Measurements from ENCODE around the gene TUBA8. TPM values are rescaled to one million over a fixed set of nuclear protein-coding genes. Genes with fewer than 3 reads are reported as not detected.
A peak's percentile ranks its signal among the peaks of the same experiment; 100 is the strongest.

TUBA8 gene
- total and polyA plus RNA-seq, 8 donors, result 0.79 to 2.7 (median 2.0) TPM

DNA sequence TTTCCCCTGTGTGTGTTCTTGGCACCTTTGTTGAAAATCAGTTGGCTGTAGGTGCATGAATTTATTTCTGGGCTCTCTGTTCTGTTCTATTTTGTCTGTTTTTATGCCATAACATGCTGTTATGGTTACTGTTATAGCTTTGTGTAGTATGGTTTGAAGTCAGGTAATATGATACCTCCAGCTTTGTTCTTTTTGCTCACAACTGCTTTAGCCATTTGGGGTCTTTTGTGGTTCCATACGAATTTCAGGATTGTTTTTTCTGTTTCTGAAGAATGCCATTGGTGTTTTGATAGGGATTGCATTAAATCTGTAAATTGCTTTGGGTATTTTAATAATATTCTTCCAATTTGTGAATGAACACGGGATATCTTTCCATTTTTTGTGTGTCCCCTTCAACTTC lies 28.1 kb upstream of the TUBA8 start:
- TF ChIP-seq, protein P1, sequence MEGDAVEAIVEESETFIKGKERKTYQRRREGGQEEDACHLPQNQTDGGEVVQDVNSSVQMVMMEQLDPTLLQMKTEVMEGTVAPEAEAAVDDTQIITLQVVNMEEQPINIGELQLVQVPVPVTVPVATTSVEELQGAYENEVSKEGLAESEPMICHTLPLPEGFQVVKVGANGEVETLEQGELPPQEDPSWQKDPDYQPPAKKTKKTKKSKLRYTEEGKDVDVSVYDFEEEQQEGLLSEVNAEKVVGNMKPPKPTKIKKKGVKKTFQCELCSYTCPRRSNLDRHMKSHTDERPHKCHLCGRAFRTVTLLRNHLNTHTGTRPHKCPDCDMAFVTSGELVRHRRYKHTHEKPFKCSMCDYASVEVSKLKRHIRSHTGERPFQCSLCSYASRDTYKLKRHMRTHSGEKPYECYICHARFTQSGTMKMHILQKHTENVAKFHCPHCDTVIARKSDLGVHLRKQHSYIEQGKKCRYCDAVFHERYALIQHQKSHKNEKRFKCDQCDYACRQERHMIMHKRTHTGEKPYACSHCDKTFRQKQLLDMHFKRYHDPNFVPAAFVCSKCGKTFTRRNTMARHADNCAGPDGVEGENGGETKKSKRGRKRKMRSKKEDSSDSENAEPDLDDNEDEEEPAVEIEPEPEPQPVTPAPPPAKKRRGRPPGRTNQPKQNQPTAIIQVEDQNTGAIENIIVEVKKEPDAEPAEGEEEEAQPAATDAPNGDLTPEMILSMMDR (IDR thresholded peaks at IDR 0.05), result no peak
- H3K27me3 ChIP-seq, result no peaks in the 10 kb centered on the region
- ATAC-seq, result no peak
- H3K4me1 ChIP-seq, result peaks cover 5 to 15% of the 10 kb centered on the region in 2 donors
- no peaks in the 10 kb centered on the region for H3K9me3 ChIP-seq
- no peak overlapping the region for H3K4me3 ChIP-seq
- intact Hi-C loops (cut with DNase I), result no loop called here
- no peak for DNase-seq
- H3K27ac ChIP-seq, result no peak overlapping the region
- H3K36me3 ChIP-seq, result peaks cover 0 to 80% of the 10 kb centered on the region in 2 donors

DNA sequence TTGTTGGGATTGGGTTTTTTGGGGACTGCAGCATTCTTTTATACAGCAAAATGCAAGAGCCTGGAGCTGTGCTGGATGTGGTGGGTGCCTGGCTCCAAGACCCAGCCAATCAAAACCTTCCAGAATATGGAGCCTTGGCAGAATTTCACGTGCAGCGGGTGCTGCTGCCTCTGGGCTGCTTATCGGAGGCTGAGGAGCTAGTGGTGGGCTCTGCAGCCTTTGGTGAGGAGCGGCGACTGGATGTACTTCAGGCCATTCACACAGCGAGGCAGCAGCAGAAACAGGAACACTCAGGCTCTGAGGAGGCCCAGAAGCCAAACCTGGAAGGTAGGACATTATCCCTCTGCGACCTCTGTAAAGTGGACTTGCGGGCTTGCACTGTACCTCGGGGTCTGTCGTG lies 27.2 kb upstream of the TUBA8 start:
- intact Hi-C loops (cut with DNase I), result no loop called here
- peaks cover 4 to 90% of the 10 kb centered on the region in 2 donors for H3K36me3 ChIP-seq

DNA sequence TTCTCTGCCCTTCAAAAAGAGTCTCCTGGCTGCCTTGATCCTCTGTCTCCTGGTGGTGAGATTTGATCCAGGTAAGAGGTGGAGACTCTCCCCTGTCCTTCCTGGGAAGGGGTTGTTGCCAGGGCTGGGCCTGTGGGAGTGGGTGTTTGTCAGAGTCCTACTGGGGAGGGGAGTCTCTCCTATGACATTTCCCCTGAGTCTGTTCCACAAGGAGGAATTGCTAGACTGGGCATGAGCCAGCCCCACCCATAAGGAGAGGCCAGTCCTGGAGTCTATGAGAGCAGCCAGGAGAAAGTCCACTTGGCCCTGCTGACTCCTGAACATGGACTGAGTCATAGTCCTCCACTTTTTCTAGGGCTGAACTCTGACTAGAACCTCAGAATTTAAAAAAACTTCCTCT lies 25.4 kb upstream of the TUBA8 start:
- H3K9me3 ChIP-seq, result no peaks in the 10 kb centered on the region
- DNase-seq (no peak), ATAC-seq (peak; percentile 90)
- peaks cover 4 to 99% of the 10 kb centered on the region in 2 donors for H3K36me3 ChIP-seq
- H3K27ac ChIP-seq, result no peak overlapping the region
- H3K27me3 ChIP-seq, result no peaks in the 10 kb centered on the region
- H3K4me3 ChIP-seq, result no peak overlapping the region
- TF ChIP-seq, protein P1 (IDR thresholded peaks at IDR 0.05), result no peak
- H3K4me1 ChIP-seq, result no peaks in the 10 kb centered on the region
- intact Hi-C loops (cut with DNase I), result no loop called here

More for the DNA sequence above, 27.2 kb upstream of the TUBA8 start:
- no peak overlapping the region for H3K4me3 ChIP-seq
- H3K27ac ChIP-seq, result no peak overlapping the region
- ATAC-seq, result no peak
- peaks cover 5 to 13% of the 10 kb centered on the region in 2 donors for H3K4me1 ChIP-seq
- no peak for DNase-seq
- TF ChIP-seq, protein P1 (IDR thresholded peaks at IDR 0.05), result no peak
- H3K9me3 ChIP-seq, result no peaks in the 10 kb centered on the region
- no peaks in the 10 kb centered on the region for H3K27me3 ChIP-seq

DNA sequence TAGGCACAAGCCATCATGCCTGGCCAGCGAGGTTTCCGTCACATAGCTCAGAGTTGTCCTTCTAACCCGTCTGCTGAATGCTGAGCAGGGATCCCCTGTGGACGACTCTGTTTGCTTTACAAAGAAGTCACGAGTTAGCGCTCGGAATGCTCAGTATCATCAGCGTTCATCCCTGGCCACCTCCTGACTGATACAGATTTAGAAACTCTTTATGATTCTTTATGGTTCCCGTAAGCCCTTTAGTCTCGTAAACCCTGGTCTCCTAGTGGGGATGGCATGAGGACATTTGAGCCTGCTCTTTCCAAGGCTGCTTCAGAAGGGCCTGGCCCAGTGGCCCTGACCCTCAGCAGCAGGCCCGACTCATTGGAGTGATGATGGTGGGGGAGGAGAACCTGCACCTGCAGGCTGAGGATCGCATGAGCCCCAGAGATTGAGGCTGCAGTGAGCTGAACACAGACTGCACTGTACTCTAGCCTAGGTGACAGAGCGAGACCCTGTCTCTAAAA lies 23.2 kb upstream of the TUBA8 start:
- TF ChIP-seq, protein P1 (IDR thresholded peaks at IDR 0.05), result no peak
- Histone ChIP-seq H3K9me3 (no peaks in the 10 kb centered on the region), H3K4me3 (no peak overlapping the region), H3K27me3 (no peaks in the 10 kb centered on the region), H3K27ac (no peak overlapping the region), H3K36me3 (peaks cover 4 to 87% of the 10 kb centered on the region in 2 donors), H3K4me1 (peaks cover 0 to 4% of the 10 kb centered on the region in 2 donors)
- intact Hi-C loops (cut with DNase I), result no loop called here
- no peak for DNase-seq
- no peak for ATAC-seq

DNA sequence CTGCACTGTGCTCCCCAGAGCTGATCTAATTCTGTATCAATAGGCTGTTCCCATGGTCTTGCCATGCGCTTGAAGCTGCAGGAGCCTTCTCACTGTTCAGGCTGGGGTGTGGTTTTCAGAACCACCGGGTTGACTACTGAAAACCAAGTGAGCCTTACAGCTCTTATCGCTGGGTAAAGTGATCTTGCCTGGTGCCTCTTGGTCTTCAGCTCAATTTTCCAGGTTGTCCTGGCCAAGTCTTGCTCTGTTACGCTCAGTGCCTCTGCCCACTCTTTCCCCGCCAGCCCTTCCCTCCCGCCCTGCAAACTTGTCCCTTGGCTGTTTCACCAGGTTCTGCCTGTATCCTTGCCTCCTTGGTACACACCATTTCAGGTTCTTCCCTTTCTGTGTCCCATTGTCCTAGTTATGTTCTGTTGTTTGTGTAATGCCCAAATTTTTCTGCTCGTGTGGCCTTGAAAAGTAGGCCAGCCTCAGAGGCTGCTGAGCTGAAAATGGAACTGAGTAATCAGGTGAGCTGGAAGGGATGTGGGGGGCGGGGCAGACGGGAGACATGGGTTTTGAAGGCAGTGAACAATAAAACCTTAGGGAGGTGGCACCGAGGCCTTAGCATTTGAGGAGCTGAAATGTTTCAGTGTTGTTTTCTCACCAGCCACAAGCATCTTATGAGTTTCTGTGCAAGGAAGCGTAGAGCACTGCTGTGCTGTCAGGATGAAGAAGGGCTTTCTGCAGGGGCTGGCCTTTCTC lies 21.6 kb upstream of the TUBA8 start:
- H3K36me3 ChIP-seq, result peaks cover 4 to 76% of the 10 kb centered on the region in 2 donors
- H3K4me3 ChIP-seq, result no peak overlapping the region
- no peaks in the 10 kb centered on the region for H3K27me3 ChIP-seq
- TF ChIP-seq, protein P1 (IDR thresholded peaks at IDR 0.05), result no peak
- H3K9me3 ChIP-seq, result no peaks in the 10 kb centered on the region
- intact Hi-C loops (cut with DNase I), result no loop called here
- DNase-seq (no peak), ATAC-seq (no peak)
- no peak overlapping the region for H3K27ac ChIP-seq
- H3K4me1 ChIP-seq, result peaks cover 0 to 4% of the 10 kb centered on the region in 2 donors
